A673 (cell line): ENCODE measurements around the gene ZNF384.

Experiments
- CTCF ChIP-seq: fragments of 300-800, 200-600 bp; sonication (generic); conservative IDR thresholded peaks from 2 replicates; pipeline ENCODE4 v1.5.1; 2017; ENCODE audit warnings: low read depth, mild to moderate bottlenecking, antibody characterized with exemption, low read length, moderate library complexity, mixed read lengths
- EZH2 ChIP-seq: fragments of 200-600 bp; sonication (generic); IDR thresholded peaks from 2 replicates; pipeline ENCODE4 v1.6.1; 2017; ENCODE audit warnings: borderline replicate concordance, low read depth, mild to moderate bottlenecking, mixed read lengths, antibody characterized with exemption, low read length; ENCODE audit not compliant: poor library complexity, severe bottlenecking

DNA sequence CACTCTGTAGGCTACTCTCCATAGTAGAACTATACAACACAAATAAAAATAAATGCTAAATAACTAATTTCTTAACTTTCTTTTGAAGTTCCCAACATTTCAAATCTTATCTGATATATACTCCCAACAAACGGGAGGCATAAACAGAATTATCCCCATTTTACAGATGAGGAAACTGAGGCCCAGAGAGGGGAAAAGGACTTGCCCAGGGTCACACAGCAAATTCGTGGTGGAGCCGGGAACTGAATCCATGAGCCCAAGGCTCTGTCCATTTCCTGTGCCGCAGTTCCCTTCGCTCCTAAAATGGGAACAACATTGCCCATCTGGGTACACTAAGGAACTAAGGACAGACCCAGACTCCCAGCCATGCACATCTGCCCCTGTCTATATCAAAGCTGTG is 12.2 kb downstream of the ZNF384 start:
- TF ChIP-seq CTCF (no peak), EZH2 (no peak)
